CD4-positive, alpha-beta T cell treated with Interleukin-6 for 4 hours (primary cell): ENCODE measurements around the gene RASSF5.
A peak's percentile ranks its signal among the peaks of the same experiment; 100 is the strongest.

Experiments
- DNase-seq: peaks from one replicate; pipeline ENCODE4 v3.0.0-alpha.2; 2020; ENCODE audit warnings: mixed read lengths

Gene RASSF5, protein sequence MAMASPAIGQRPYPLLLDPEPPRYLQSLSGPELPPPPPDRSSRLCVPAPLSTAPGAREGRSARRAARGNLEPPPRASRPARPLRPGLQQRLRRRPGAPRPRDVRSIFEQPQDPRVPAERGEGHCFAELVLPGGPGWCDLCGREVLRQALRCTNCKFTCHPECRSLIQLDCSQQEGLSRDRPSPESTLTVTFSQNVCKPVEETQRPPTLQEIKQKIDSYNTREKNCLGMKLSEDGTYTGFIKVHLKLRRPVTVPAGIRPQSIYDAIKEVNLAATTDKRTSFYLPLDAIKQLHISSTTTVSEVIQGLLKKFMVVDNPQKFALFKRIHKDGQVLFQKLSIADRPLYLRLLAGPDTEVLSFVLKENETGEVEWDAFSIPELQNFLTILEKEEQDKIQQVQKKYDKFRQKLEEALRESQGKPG

GRCh38 chr1:206507284-206508129, at the start of gene RASSF5:
Gene RASSF5, plus strand, starts transcription at chr1:206507531. Its CDS starts 72 bp downstream, at chr1:206507603.
- DNase-seq, result peak; percentile 87

GRCh38 chr1:206459703-206460102, 47.6 kb upstream of the RASSF5 start:
- no peak for DNase-seq

- no peak for DNase-seq
These were observed 46.4 kb upstream of the RASSF5 start for GRCh38 chr1:206460836-206461426.

DNA sequence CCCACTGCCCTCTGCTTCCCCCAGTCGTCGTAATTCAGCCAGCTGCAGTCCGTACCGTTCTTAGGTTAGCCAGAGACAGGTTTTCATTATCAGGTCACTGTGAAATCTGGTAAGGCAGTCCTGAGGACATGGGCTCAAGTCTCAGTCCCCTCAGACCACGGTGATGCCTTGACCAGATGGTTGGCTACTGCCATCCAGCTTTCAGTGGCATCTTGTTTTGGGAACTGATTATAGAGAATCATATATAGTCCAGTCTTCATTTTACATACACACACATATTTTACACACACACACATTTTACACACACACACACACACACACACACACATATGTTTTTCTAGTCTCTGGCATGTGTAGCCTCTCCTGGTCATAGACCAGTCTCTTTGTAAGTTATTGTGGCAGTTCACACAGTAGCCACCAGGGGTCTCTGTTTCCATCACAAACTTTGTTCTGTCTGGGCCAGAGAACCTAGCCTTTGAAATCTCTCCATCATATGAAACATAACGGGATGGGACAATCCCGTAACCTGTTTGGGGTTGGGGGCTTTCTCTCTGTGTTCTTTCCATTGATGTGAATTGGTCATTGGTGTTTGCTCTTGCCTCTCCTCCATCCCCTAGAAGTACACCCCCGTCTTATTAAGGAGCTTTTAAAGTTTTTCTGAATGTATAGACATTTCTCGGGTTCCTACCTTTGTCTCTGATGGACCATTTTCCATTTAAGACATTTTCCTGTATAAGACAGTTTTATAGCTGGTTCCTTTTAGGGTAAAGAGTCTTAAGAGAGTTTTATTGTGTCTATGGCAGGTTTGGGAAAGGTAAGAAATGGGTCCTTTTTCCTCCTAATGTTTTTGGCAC, 45.5 kb upstream of the RASSF5 start:
- DNase-seq, result peak; percentile 83

- DNase-seq, result peak; percentile 39
These were observed 44.2 kb upstream of the RASSF5 start for GRCh38 chr1:206463137-206463536.

DNA sequence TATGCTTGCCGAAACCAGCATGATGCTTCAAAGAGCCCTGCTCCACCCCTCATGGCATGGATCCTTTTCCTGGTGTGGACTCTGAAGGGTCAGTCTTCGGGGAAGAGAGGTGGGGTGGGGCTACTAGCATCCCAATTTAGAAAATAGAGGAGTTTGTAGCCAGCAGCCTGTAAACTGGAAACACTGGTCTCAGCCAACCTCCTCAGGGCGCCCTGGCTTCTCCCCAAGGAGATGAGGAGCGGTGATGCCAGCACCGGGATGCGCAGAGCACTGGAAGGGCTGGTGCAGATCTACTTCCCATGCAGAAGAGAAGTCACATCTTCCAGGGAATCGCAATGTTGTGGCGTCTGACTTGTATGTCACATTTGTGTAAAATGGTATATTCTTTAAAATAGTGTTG, 43.4 kb upstream of the RASSF5 start:
- no peak for DNase-seq

- DNase-seq, result no peak
These were observed 42.8 kb upstream of the RASSF5 start for GRCh38 chr1:206464456-206464964.

DNA sequence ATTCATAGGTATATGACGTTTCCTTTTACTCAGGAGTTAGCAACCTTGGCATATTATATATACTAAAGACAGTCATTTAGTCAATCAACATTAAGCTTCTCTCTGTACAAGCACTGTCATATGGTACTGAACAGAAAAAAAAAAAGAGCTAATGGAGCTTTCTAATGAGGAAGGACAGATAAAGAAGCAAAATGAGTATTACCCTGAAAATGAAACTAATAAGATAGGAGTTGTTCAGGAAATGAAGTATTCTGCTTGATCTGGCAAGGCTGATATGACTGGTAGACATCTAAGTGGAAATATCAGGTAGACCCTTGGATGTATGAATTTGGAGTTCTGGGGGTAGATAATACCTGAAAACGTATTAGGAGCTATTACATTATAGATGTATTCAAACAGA, 41.4 kb upstream of the RASSF5 start:
- DNase-seq, result no peak

- peak; percentile 46 for DNase-seq
These were observed 40.3 kb upstream of the RASSF5 start for GRCh38 chr1:206466840-206467649.

- DNase-seq, result peak; percentile 25
These were observed 39.4 kb upstream of the RASSF5 start for GRCh38 chr1:206467915-206468314.

DNA sequence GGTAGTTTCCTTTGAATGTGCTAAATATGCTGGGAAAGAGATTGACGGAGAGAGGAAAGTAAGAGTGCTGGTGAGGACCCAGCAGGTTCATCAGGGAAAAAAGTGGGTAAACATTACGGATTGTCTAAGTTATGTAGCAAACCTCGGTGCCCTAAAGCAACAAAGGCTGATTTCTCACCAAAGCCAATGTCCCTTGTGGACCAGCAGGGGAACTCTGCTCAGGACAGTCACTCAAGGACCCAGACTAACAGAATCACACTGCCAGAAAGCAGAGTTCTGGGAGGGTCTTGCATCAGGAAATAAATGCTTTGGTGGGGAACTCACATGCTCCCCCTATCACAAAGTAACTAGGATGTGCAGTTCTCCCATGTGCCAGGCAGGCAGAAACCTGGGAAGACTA, 38.8 kb upstream of the RASSF5 start:
- DNase-seq, result no peak

GRCh38 chr1:206469411-206469932, 37.9 kb upstream of the RASSF5 start:
- DNase-seq, result peak; percentile 51

DNA sequence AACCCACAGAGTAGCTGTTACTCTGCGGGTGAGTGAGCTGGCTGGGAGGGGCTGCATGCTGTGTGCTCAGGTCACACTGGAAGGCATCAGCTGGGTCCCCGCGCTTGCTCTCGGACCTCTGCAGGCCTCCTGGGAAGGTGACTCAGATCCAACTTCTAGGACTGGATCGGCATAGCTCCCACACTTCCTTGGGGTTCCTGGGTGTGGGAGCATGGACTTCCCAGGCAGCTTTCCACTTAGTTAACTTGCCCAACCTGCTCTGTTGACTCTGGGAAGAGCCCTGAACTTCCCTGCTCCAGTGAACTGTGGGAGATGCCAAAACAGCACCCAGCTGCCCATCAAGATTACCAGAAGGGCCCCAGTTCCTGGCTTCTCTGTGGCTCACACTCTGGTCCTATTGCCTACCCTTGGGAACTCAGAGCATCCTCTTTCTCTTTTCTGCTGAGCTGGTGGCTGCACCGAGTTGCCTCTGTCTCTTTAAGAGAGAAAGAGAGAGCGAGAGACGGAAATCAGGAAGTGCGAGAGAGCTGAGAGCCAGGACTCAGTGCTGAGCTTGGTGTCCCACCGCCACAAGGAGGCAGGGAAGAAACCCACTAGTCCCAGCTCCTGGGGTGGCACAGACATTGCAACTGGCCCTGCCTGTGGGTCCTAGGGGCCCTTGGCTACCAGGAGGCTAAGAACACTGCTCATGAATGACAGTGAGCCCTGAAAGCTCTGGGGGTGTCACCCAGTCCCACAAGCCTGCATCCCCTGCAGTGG, 37.2 kb upstream of the RASSF5 start, which contains the start of gene IKBKE:
Gene IKBKE (plus strand): TSS at position 544 of the 759 bp plus-strand sequence. CDS start 2,752 bp downstream, outside the sequence.
- peak; percentile 60 for DNase-seq

GRCh38 chr1:206470692-206471414, 36.5 kb upstream of the RASSF5 start:
- DNase-seq, result peak; percentile 75

GRCh38 chr1:206471415-206471801, 35.9 kb upstream of the RASSF5 start:
- peak; percentile 18 for DNase-seq

DNA sequence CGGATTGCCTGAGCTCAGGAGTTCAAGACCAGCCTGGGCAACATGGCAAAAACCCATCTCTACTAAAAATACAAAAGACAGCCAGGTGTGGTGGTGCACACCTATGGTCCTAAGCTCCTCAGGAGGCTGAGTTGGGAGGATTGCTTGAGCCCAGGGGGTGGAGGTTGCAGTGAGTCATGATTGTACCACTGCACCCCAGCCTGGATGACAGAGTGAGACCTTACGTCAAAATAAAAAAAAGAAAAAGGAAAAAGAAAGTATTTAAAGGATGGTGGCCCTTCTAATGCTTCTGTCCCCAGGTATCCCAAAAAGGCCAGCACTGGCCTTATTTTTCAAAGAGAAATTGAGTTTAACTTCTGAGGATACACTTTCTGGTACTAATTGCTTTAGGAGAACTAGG, 35.3 kb upstream of the RASSF5 start:
- DNase-seq, result peak; percentile 53

DNA sequence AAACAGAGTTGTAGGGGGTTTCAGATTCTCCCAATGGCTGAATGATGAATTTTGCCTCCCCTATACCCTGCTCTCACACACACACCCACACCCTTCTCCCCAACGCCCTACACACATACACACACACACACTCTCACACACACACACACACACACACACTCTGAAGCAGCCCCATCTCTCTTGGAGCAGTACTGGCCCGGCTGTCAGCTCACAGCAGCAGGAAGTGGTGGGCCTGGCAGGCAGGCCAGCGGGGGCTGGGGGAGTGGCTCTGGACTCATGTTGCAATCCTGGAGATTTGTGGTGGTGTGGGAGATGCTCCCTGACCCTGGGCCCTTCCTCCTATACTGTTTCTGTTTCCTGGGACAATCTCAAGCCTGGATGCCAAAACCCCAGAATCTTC, 34.9 kb upstream of the RASSF5 start:
- DNase-seq, result peak; percentile 49

DNA sequence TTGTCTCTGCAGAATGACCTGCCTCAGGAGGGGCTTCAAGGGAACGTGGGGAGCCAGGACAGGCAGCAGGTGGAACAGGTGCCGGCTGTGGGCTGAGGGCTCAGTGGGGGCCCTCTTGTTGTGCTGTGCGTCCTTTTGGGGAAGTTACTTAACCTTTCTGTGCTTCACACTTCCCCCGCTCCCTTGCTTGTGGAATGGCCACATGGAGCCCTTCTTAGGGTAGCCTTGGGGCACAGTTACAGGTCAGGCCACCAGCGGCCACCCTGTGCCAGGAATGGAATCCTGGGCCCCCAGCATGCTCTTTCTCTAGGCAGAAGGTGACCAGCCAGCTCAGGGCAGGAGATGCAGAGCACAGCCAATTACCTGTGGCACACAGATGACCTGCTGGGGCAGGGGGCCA, 34.4 kb upstream of the RASSF5 start:
- DNase-seq, result no peak

DNA sequence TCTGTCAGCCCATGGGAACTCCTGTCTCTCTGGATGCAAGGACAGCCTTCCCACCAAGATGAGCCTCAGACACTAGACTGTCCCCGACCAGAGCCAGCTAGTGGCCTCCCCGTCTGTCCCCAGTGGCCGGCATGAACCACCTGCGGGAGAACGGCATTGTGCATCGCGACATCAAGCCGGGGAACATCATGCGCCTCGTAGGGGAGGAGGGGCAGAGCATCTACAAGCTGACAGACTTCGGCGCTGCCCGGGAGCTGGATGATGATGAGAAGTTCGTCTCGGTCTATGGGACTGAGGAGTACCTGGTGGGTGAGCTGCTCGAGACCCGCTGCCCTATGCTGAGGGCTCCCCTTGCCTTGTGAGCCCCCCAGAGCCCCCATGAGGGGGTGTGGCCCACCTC, 31.3 kb upstream of the RASSF5 start:
- DNase-seq, result no peak
